NT2/D1 (cell line): ENCODE measurements around the gene SLC6A19.

Source experiments
- SUZ12 ChIP-seq: IDR thresholded peaks from 2 replicates; pipeline ENCODE4 v1.6.1; 2011; ENCODE audit not compliant: insufficient read length, insufficient read depth; ENCODE audit errors: extremely low read depth
- ZNF274 ChIP-seq: IDR thresholded peaks from 2 replicates; pipeline ENCODE4 v1.6.1; 2011; ENCODE audit warnings: mild to moderate bottlenecking, low read depth, low read length

- TF ChIP-seq ZNF274 (no peak), SUZ12 (no peak)
These were observed 66.7 kb downstream of the SLC6A19 start for GRCh38 chr5:1268056-1268455.
